ENCODE results near the gene MPZ.
"Not testable (repeated sequence)": the region's sequence is repeated elsewhere in the genome, so short reads cannot be mapped to it uniquely, and the experiment has no call there.

MPZ gene

GRCh38 chr1:161299347-161299746 lies 10.4 kb downstream of the MPZ start:
- no peak for DNase-seq (ENCODE audit: low read depth)

GRCh38 chr1:161298116-161298515 lies 11.7 kb downstream of the MPZ start:
- no peak for DNase-seq (ENCODE audit: low read depth)

- no peak for DNase-seq (ENCODE audit: low read depth)
Measured at GRCh38 chr1:161297415-161297814, 12.4 kb downstream of the MPZ start.

- DNase-seq (ENCODE audit: low read depth) = no peak
Measured at GRCh38 chr1:161290779-161291178, 19.0 kb downstream of the MPZ start.

- DNase-seq (ENCODE audit: low read depth) = no peak
Measured at GRCh38 chr1:161287482-161288054, 22.2 kb downstream of the MPZ start.

- DNase-seq (ENCODE audit: low read depth) = no peak
Measured at GRCh38 chr1:161285521-161285920, 24.2 kb downstream of the MPZ start.

GRCh38 chr1:161285113-161285512 lies 24.7 kb downstream of the MPZ start:
- DNase-seq (ENCODE audit: low read depth) = no peak

- DNase-seq (ENCODE audit: low read depth) = no peak
Measured at GRCh38 chr1:161282991-161283390, 26.8 kb downstream of the MPZ start.

GRCh38 chr1:161274874-161275273 lies 34.9 kb downstream of the MPZ start:
- no peak for DNase-seq (ENCODE audit: low read depth)

- DNase-seq (ENCODE audit: low read depth) = no peak
Measured at GRCh38 chr1:161273402-161273801, 36.4 kb downstream of the MPZ start.

- no peak for DNase-seq (ENCODE audit: low read depth)
Measured at GRCh38 chr1:161267321-161267720, 42.4 kb downstream of the MPZ start.

GRCh38 chr1:161266836-161267235 lies 42.9 kb downstream of the MPZ start:
- no peak for DNase-seq (ENCODE audit: low read depth)

GRCh38 chr1:161266202-161266601 lies 43.6 kb downstream of the MPZ start:
- no peak for DNase-seq (ENCODE audit: low read depth)

- no peak for DNase-seq (ENCODE audit: low read depth)
Measured at GRCh38 chr1:161265305-161265704, 44.5 kb downstream of the MPZ start.

- DNase-seq (ENCODE audit: low read depth) = no peak
Measured at GRCh38 chr1:161261261-161262235, 48.2 kb downstream of the MPZ start.

GRCh38 chr1:161260376-161261260 lies 49.1 kb downstream of the MPZ start:
- DNase-seq (ENCODE audit: low read depth) = no peak

GRCh38 chr1:161259765-161260164 lies 50.0 kb downstream of the MPZ start:
- no peak for DNase-seq (ENCODE audit: low read depth)

GRCh38 chr1:161259345-161259702 lies 50.4 kb downstream of the MPZ start:
- DNase-seq (ENCODE audit: low read depth) = no peak

GRCh38 chr1:161258439-161259344 lies 51.1 kb downstream of the MPZ start, which contains the start of gene PCP4L1:
Gene PCP4L1 (plus strand): TSS chr1:161258745. CDS start chr1:161258975, 230 bp downstream.
- peak; percentile 17 for DNase-seq (ENCODE audit: low read depth)

GRCh38 chr1:161257109-161257508 lies 52.7 kb downstream of the MPZ start:
- DNase-seq (ENCODE audit: low read depth) = not testable (repeated sequence)

GRCh38 chr1:161255955-161256520 lies 53.7 kb downstream of the MPZ start:
- not testable (repeated sequence) for DNase-seq (ENCODE audit: low read depth)

All from fibroblast of the conjunctiva (primary cell).